ENCODE results near the gene GAB2. TPM values are rescaled to one million over a fixed set of nuclear protein-coding genes. Genes with fewer than 3 reads are reported as not detected.
"Not testable (repeated sequence)": the region's sequence is repeated elsewhere in the genome, so short reads cannot be mapped to it uniquely, and the experiment has no call there.

Gene GAB2
- total RNA-seq, 1 donor from 2014 or later = 27.0 TPM

- no peak for DNase-seq (ENCODE audit: low spot score)
Observed at GRCh38 chr11:78189851-78190250, 227.8 kb downstream of the GAB2 start.

GRCh38 chr11:78189174-78189724 is 228.4 kb downstream of the GAB2 start:
- no peak for DNase-seq (ENCODE audit: low spot score)

GRCh38 chr11:78188286-78189173 is 229.1 kb downstream of the GAB2 start, which contains the start of the genes KCTD21 and USP35:
Gene KCTD21 (minus strand): TSS chr11:78188626. CDS start chr11:78174554, 14,072 bp downstream.
Gene USP35 (plus strand): TSS chr11:78188919. CDS start chr11:78196246, 7,327 bp downstream.
- DNase-seq (ENCODE audit: low spot score) = peak; percentile 99

- DNase-seq (ENCODE audit: low spot score) = no peak
Observed at GRCh38 chr11:78187366-78188285, 230.0 kb downstream of the GAB2 start.

- no peak for DNase-seq (ENCODE audit: low spot score)
Observed at GRCh38 chr11:78181185-78181584, 236.4 kb downstream of the GAB2 start.

GRCh38 chr11:78180751-78181150 is 236.9 kb downstream of the GAB2 start:
- DNase-seq (ENCODE audit: low spot score) = no peak

- DNase-seq (ENCODE audit: low spot score) = no peak
Observed at GRCh38 chr11:78179459-78180071, 238.1 kb downstream of the GAB2 start.

GRCh38 chr11:78177216-78177615 is 240.4 kb downstream of the GAB2 start:
- DNase-seq (ENCODE audit: low spot score) = no peak

GRCh38 chr11:78176605-78177141 is 240.9 kb downstream of the GAB2 start:
- no peak for DNase-seq (ENCODE audit: low spot score)

GRCh38 chr11:78175862-78176261 is 241.8 kb downstream of the GAB2 start:
- DNase-seq (ENCODE audit: low spot score) = not testable (repeated sequence)

GRCh38 chr11:78171951-78172350 is 245.7 kb downstream of the GAB2 start:
- no peak for DNase-seq (ENCODE audit: low spot score)

GRCh38 chr11:78170874-78171549 is 246.6 kb downstream of the GAB2 start:
- DNase-seq (ENCODE audit: low spot score) = no peak

GRCh38 chr11:78170413-78170812 is 247.2 kb downstream of the GAB2 start:
- no peak for DNase-seq (ENCODE audit: low spot score)

GRCh38 chr11:78168539-78169477 is 248.8 kb downstream of the GAB2 start:
- DNase-seq (ENCODE audit: low spot score) = peak; percentile 90

GRCh38 chr11:78166855-78167469 is 250.7 kb downstream of the GAB2 start:
- DNase-seq (ENCODE audit: low spot score) = peak; percentile 52
